Measurements from ENCODE around the gene SLC23A1.

GRCh38 chr5:139394123-139394653, 11.1 kb upstream of the SLC23A1 start:
- TF ChIP-seq POLR2A (IDR thresholded peaks at IDR 0.05; ENCODE audit: low read length): no peak
- no peak for TF ChIP-seq GATA1 (IDR thresholded peaks at IDR 0.05; ENCODE audit: low read depth, low read length)
